ENCODE results near the gene ASIC3.

Gene ASIC3

GRCh38 chr7:151047976-151048815 is at the start of gene ASIC3:
Gene ASIC3, plus strand, starts transcription at chr7:151048531. Its CDS starts 355 bp downstream, at chr7:151048886.
- DNase-seq (ENCODE audit: low read depth) = no peak
- H3K4me3 ChIP-seq (ENCODE audit: control insufficient read depth, low read depth, low read length) = no peak within 1 kb of the TSS
- TF ChIP-seq, protein P1, sequence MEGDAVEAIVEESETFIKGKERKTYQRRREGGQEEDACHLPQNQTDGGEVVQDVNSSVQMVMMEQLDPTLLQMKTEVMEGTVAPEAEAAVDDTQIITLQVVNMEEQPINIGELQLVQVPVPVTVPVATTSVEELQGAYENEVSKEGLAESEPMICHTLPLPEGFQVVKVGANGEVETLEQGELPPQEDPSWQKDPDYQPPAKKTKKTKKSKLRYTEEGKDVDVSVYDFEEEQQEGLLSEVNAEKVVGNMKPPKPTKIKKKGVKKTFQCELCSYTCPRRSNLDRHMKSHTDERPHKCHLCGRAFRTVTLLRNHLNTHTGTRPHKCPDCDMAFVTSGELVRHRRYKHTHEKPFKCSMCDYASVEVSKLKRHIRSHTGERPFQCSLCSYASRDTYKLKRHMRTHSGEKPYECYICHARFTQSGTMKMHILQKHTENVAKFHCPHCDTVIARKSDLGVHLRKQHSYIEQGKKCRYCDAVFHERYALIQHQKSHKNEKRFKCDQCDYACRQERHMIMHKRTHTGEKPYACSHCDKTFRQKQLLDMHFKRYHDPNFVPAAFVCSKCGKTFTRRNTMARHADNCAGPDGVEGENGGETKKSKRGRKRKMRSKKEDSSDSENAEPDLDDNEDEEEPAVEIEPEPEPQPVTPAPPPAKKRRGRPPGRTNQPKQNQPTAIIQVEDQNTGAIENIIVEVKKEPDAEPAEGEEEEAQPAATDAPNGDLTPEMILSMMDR (IDR thresholded peaks at IDR 0.05; ENCODE audit: control insufficient read depth, insufficient read depth, low read depth, low read length, missing control alignments) = no peak

DNA sequence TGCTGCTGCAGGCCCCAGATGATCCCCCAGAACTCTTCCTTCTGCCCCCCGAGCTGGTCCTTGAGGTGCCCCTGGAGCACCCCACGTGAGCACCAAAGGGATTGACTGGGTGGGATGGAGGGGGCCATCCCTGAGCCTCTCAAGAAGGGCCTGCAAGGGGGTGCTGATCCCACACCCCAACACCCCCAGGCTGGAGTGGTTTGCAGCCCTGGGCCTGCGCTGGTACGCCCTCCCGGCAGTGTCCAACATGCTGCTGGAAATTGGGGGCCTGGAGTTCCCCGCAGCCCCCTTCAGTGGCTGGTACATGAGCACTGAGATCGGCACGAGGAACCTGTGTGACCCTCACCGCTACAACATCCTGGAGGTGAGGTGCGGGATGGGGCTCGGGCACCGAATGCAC is 49.3 kb upstream of the ASIC3 start:
- DNase-seq (ENCODE audit: low read depth) = no peak
- TF ChIP-seq, protein P1 (IDR thresholded peaks at IDR 0.05; ENCODE audit: control insufficient read depth, insufficient read depth, low read depth, low read length, missing control alignments) = no peak
- H3K4me3 ChIP-seq (ENCODE audit: control insufficient read depth, low read depth, low read length) = no peak overlapping the region

GRCh38 chr7:150999497-151000230 is 48.7 kb upstream of the ASIC3 start:
- no peak for DNase-seq (ENCODE audit: low read depth)
- TF ChIP-seq, protein P1 (IDR thresholded peaks at IDR 0.05; ENCODE audit: control insufficient read depth, insufficient read depth, low read depth, low read length, missing control alignments) = no peak
- no peak overlapping the region for H3K4me3 ChIP-seq (ENCODE audit: control insufficient read depth, low read depth, low read length)

- TF ChIP-seq, protein P1 (IDR thresholded peaks at IDR 0.05; ENCODE audit: control insufficient read depth, insufficient read depth, low read depth, low read length, missing control alignments) = no peak
- DNase-seq (ENCODE audit: low read depth) = no peak
- H3K4me3 ChIP-seq (ENCODE audit: control insufficient read depth, low read depth, low read length) = no peak overlapping the region
Observed at GRCh38 chr7:151000897-151001495, 47.3 kb upstream of the ASIC3 start.

GRCh38 chr7:151001546-151001945 is 46.8 kb upstream of the ASIC3 start:
- no peak overlapping the region for H3K4me3 ChIP-seq (ENCODE audit: control insufficient read depth, low read depth, low read length)
- TF ChIP-seq, protein P1 (IDR thresholded peaks at IDR 0.05; ENCODE audit: control insufficient read depth, insufficient read depth, low read depth, low read length, missing control alignments) = no peak

GRCh38 chr7:151003572-151003971 is 44.8 kb upstream of the ASIC3 start:
- no peak overlapping the region for H3K4me3 ChIP-seq (ENCODE audit: control insufficient read depth, low read depth, low read length)
- no peak for DNase-seq (ENCODE audit: low read depth)
- TF ChIP-seq, protein P1 (IDR thresholded peaks at IDR 0.05; ENCODE audit: control insufficient read depth, insufficient read depth, low read depth, low read length, missing control alignments) = no peak

More at GRCh38 chr7:151001546-151001945, 46.8 kb upstream of the ASIC3 start:
- DNase-seq (ENCODE audit: low read depth) = no peak

All from AG09309 (cell line).